Measurements from ENCODE around the gene PHPT1.

The PHPT1 gene

DNA sequence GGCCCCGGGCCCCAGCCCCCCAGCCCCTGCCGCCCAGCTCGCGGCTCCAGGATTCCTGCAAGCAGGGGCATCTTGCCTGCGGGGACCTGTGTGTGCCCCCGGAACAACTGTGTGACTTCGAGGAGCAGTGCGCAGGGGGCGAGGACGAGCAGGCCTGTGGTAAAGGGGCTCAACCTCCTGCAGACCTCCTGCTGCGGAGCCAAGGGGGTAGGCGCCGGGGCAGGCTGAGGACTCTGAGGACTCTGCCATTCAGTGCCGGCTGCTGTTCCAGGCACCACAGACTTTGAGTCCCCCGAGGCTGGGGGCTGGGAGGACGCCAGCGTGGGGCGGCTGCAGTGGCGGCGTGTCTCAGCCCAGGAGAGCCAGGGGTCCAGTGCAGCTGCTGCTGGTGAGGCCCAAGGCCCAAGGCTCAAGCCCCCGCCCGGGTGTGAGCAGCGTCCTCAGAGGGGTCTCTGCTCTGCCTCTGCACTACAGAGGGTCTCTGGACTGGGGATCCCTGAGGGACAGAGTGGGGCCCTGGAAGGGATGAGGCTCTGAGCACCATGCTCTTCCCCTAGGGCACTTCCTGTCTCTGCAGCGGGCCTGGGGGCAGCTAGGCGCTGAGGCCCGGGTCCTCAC, 6.4 kb downstream of the PHPT1 start:
- no peak overlapping the region for H3K9ac ChIP-seq (ENCODE audit: low read length)
- no peaks in the 10 kb centered on the region for H3K9me3 ChIP-seq (ENCODE audit: control insufficient read depth, low read length)
- H3K36me3 ChIP-seq (ENCODE audit: control insufficient read depth, insufficient read depth, low read length, severe bottlenecking), result peaks cover 8% of the 10 kb centered on the region
- no peak for DNase-seq (ENCODE audit: low read depth)
- H3K4me3 ChIP-seq (ENCODE audit: low read length), result no peak overlapping the region
- H3K27me3 ChIP-seq (replicated peaks; ENCODE audit: control insufficient read depth, insufficient read depth, low read length), result no peaks in the 10 kb centered on the region
- H3K4me1 ChIP-seq (ENCODE audit: control insufficient read depth, insufficient read depth, low read length), result peaks cover 12% of the 10 kb centered on the region

DNA sequence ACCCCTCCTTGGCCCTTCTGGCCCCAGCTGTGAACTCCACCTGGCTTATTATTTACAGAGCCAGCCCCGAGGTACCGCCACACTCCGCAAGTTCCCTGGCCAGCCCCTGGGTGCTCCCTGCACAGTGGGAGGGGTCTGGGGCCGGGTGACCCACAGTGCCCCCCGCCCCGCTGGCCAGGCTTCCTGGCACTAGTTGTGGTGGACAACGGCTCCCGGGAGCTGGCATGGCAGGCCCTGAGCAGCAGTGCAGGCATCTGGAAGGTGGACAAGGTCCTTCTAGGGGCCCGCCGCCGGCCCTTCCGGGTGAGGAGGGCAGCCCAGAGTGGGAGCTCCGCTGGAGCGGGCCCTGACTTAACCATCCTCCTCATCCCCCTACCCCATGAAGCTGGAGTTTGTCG, 6.9 kb downstream of the PHPT1 start:
- no peak overlapping the region for H3K4me3 ChIP-seq (ENCODE audit: low read length)
- no peaks in the 10 kb centered on the region for H3K27me3 ChIP-seq (replicated peaks; ENCODE audit: control insufficient read depth, insufficient read depth, low read length)
- no peak for DNase-seq (ENCODE audit: low read depth)
- no peaks in the 10 kb centered on the region for H3K9me3 ChIP-seq (ENCODE audit: control insufficient read depth, low read length)
- H3K9ac ChIP-seq (ENCODE audit: low read length), result no peak overlapping the region
- H3K4me1 ChIP-seq (ENCODE audit: control insufficient read depth, insufficient read depth, low read length), result peaks cover 12% of the 10 kb centered on the region
- peaks cover 13% of the 10 kb centered on the region for H3K36me3 ChIP-seq (ENCODE audit: control insufficient read depth, insufficient read depth, low read length, severe bottlenecking)

DNA sequence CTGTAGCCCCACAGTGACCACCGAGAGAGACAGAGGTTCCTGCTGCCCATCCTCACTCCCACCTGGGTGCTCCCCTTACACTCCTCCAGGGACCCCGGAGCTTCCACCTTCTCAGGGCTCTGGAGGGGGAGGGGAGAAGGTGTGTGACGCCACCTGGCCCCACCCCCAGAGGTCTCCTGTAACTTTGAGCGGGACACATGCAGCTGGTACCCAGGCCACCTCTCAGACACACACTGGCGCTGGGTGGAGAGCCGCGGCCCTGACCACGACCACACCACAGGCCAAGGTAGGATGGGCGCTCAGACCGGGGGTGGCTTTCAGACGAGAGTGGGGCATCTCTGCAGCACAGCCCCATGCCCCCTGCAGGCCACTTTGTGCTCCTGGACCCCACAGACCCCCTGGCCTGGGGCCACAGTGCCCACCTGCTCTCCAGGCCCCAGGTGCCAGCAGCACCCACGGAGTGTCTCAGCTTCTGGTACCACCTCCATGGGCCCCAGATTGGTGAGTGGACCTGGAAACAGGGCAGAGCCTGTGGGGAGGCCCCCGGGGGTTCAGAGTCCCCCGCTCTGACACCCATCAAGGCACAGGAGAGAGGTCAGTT, 7.4 kb downstream of the PHPT1 start:
- no peak for DNase-seq (ENCODE audit: low read depth)
- Histone ChIP-seq H3K36me3 (ENCODE audit: control insufficient read depth, insufficient read depth, low read length, severe bottlenecking) (peaks cover 13% of the 10 kb centered on the region), H3K9ac (ENCODE audit: low read length) (no peak overlapping the region), H3K4me3 (ENCODE audit: low read length) (no peak overlapping the region), H3K27me3 (replicated peaks; ENCODE audit: control insufficient read depth, insufficient read depth, low read length) (no peaks in the 10 kb centered on the region), H3K4me1 (ENCODE audit: control insufficient read depth, insufficient read depth, low read length) (peaks cover 12% of the 10 kb centered on the region), H3K9me3 (ENCODE audit: control insufficient read depth, low read length) (no peaks in the 10 kb centered on the region)

DNA sequence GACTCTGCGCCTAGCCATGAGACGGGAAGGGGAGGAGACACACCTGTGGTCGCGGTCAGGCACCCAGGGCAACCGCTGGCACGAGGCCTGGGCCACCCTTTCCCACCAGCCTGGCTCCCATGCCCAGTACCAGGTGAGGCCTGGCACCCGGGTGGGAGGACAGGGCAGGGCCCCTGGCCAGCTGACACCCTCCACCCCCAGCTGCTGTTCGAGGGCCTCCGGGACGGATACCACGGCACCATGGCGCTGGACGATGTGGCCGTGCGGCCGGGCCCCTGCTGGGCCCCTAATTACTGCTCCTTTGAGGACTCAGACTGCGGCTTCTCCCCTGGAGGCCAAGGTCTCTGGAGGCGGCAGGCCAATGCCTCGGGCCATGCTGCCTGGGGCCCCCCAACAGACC, 8.0 kb downstream of the PHPT1 start:
- Histone ChIP-seq H3K4me1 (ENCODE audit: control insufficient read depth, insufficient read depth, low read length) (peaks cover 12% of the 10 kb centered on the region), H3K9ac (ENCODE audit: low read length) (no peak overlapping the region), H3K4me3 (ENCODE audit: low read length) (no peak overlapping the region), H3K36me3 (ENCODE audit: control insufficient read depth, insufficient read depth, low read length, severe bottlenecking) (peaks cover 19% of the 10 kb centered on the region), H3K9me3 (ENCODE audit: control insufficient read depth, low read length) (no peaks in the 10 kb centered on the region), H3K27me3 (replicated peaks; ENCODE audit: control insufficient read depth, insufficient read depth, low read length) (no peaks in the 10 kb centered on the region)
- no peak for DNase-seq (ENCODE audit: low read depth)

DNA sequence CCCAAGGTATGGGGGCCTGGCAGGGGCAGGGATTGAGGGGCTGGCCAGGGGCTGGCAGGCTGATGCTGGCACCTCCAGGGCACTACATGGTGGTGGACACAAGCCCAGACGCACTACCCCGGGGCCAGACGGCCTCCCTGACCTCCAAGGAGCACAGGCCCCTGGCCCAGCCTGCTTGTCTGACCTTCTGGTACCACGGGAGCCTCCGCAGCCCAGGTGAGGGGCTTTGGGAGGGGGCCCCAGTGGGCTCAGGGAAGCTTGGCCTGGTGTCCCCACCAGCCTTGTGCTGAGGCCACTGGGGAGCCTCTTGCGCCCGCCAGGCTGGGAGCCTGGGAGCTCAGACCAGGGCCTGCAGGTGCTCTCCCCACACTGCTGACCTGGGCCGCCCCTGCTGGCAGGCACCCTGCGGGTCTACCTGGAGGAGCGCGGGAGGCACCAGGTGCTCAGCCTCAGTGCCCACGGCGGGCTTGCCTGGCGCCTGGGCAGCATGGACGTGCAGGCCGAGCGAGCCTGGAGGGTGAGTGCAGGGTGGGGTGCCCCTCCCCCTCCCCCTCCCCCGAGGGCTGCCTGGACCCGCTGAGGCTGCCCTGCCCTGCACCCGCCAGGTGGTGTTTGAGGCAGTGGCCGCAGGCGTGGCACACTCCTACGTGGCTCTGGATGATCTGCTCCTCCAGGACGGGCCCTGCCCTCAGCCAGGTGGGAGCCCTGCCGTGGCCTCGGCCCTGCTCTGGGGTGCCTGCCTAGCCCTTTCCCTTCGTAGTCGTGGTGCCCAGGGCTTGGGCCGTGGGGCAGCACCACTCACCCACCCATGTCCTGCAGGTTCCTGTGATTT, 8.6 kb downstream of the PHPT1 start:
- H3K9ac ChIP-seq (ENCODE audit: low read length), result no peak overlapping the region
- H3K4me1 ChIP-seq (ENCODE audit: control insufficient read depth, insufficient read depth, low read length), result peaks cover 12% of the 10 kb centered on the region
- DNase-seq (ENCODE audit: low read depth), result no peak
- H3K36me3 ChIP-seq (ENCODE audit: control insufficient read depth, insufficient read depth, low read length, severe bottlenecking), result peaks cover 25% of the 10 kb centered on the region
- no peaks in the 10 kb centered on the region for H3K27me3 ChIP-seq (replicated peaks; ENCODE audit: control insufficient read depth, insufficient read depth, low read length)
- H3K4me3 ChIP-seq (ENCODE audit: low read length), result no peak overlapping the region
- H3K9me3 ChIP-seq (ENCODE audit: control insufficient read depth, low read length), result no peaks in the 10 kb centered on the region

DNA sequence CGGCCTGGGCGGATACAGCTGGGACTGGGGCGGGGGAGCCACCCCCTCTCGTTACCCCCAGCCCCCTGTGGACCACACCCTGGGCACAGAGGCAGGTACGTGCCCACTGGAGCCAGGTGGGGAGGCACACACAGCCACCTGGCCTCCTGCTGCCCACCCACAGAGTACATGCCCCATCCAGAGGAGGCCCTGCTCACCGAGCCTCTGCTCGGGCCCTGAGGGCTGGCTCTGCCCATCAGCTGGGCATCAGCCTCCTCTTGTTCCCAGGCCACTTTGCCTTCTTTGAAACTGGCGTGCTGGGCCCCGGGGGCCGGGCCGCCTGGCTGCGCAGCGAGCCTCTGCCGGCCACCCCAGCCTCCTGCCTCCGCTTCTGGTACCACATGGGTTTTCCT, 9.2 kb downstream of the PHPT1 start:
- Histone ChIP-seq H3K36me3 (ENCODE audit: control insufficient read depth, insufficient read depth, low read length, severe bottlenecking) (peaks cover 31% of the 10 kb centered on the region), H3K27me3 (replicated peaks; ENCODE audit: control insufficient read depth, insufficient read depth, low read length) (no peaks in the 10 kb centered on the region), H3K9me3 (ENCODE audit: control insufficient read depth, low read length) (no peaks in the 10 kb centered on the region), H3K9ac (ENCODE audit: low read length) (no peak overlapping the region), H3K4me1 (ENCODE audit: control insufficient read depth, insufficient read depth, low read length) (peaks cover 12% of the 10 kb centered on the region), H3K4me3 (ENCODE audit: low read length) (no peak overlapping the region)
- DNase-seq (ENCODE audit: low read depth), result no peak

DNA sequence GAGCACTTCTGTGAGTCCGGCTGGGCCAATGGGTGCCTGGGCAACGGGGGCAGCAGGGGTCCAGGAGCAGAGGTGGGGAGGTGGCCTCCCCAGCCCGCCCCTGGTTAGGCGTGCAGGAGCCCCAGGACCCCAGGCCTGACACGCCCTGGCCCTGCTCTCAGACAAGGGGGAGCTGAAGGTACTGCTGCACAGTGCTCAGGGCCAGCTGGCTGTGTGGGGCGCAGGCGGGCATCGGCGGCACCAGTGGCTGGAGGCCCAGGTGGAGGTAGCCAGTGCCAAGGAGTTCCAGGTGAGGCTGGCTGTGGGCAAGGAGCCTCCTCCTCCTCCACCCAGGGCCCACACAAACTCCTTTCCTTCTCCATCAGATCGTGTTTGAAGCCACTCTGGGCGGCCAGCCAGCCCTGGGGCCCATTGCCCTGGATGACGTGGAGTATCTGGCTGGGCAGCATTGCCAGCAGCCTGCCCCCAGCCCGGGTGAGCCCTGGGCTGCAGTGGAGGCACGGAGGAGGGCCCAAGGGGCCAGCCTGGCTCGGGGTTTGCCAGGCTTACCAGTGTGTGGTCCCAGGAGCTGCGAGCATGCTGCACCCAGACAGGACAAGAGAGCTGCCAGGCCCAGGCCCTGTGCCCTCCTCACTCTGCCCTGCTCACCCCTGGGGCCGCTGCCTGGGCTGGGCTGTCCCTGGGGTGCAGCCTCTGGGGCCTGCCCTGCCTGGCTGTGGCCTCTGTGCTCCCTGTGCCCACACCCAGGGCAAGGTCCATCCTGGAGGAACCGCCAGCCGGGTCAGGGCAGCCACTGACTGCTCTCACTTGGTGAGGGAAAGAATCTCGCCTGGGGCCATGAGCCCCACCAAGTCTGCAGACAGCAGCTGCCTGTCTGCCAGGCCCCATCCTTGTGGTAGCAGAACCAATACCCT, 9.9 kb downstream of the PHPT1 start:
- Histone ChIP-seq H3K4me1 (ENCODE audit: control insufficient read depth, insufficient read depth, low read length) (peaks cover 12% of the 10 kb centered on the region), H3K36me3 (ENCODE audit: control insufficient read depth, insufficient read depth, low read length, severe bottlenecking) (peaks cover 38% of the 10 kb centered on the region), H3K9ac (ENCODE audit: low read length) (peak overlapping the region; percentile 51), H3K4me3 (ENCODE audit: low read length) (no peak overlapping the region), H3K27me3 (replicated peaks; ENCODE audit: control insufficient read depth, insufficient read depth, low read length) (no peaks in the 10 kb centered on the region), H3K9me3 (ENCODE audit: control insufficient read depth, low read length) (no peaks in the 10 kb centered on the region)
- DNase-seq (ENCODE audit: low read depth), result peak; percentile 64

DNA sequence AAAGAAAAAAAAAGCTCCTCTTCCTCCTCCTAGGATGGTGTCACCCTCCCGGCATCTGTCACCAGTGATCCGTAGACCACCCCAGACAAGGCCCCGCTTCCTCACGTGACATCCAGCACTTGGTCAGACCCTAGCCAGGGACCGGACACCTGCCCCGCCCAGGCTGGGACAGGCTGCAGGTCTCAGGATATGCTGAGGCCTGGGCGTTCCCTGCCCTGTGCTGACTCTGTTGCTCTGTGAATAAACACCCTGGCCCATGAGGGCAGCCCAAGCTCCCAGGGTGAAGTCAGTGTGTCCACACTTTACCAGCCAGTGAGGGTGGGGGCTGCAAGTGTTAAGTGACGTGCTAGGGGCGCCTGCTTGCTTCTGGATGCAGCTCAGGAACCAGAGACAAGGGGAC, 11.3 kb downstream of the PHPT1 start:
- Histone ChIP-seq H3K4me1 (ENCODE audit: control insufficient read depth, insufficient read depth, low read length) (peaks cover 22% of the 10 kb centered on the region), H3K27me3 (replicated peaks; ENCODE audit: control insufficient read depth, insufficient read depth, low read length) (no peaks in the 10 kb centered on the region), H3K9ac (ENCODE audit: low read length) (no peak overlapping the region), H3K4me3 (ENCODE audit: low read length) (no peak overlapping the region), H3K9me3 (ENCODE audit: control insufficient read depth, low read length) (no peaks in the 10 kb centered on the region), H3K36me3 (ENCODE audit: control insufficient read depth, insufficient read depth, low read length, severe bottlenecking) (peaks cover 40% of the 10 kb centered on the region)
- no peak for DNase-seq (ENCODE audit: low read depth)

DNA sequence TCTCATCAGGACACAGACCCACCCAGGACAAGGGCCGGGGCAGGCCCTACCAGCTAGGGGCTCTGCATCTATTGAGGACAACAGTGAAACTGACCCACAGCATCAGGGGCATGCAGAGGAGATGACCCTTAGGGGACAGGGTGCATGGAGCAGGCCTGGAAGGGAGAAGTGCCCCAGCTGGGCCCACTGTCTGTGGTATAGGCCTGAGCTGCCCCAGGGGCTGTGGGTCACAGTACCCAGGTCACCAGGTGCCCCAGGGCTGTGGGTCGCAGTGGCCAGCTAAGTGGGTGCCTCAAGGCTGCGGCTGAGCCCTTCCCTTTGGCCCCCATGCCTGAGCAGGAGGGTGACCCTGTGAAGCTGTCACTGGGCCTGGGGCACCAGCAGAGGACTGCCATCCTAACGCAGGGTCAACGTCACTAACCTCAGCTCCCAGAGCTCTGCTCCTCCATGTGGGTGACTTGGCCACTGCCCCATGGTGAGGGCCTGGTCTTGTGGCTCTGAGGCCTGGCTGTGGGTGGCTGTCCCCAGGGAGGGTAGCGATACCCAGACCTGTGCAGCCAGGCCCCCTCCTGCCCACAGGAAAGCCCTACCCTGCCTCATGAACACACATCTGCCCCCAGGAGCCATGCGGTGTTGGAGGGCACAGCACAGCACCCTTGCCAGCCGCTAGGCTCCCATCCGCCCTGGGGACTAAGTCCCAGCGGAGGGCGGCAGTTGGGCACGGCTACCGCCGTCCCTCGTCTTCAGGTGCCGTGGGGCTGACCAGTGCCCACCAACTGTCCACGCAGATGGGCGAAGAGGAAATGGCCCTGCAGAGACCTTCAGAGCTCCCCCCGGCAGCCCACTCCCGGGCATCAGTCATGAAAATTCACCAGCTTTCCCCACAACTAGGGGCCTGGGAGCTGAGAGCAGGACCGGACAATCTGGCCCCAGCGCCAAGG, 12.0 kb downstream of the PHPT1 start:
- no peaks in the 10 kb centered on the region for H3K27me3 ChIP-seq (replicated peaks; ENCODE audit: control insufficient read depth, insufficient read depth, low read length)
- peaks cover 40% of the 10 kb centered on the region for H3K36me3 ChIP-seq (ENCODE audit: control insufficient read depth, insufficient read depth, low read length, severe bottlenecking)
- no peaks in the 10 kb centered on the region for H3K9me3 ChIP-seq (ENCODE audit: control insufficient read depth, low read length)
- H3K4me3 ChIP-seq (ENCODE audit: low read length), result no peak overlapping the region
- peak overlapping the region; percentile 46 for H3K9ac ChIP-seq (ENCODE audit: low read length)
- H3K4me1 ChIP-seq (ENCODE audit: control insufficient read depth, insufficient read depth, low read length), result peaks cover 22% of the 10 kb centered on the region
- DNase-seq (ENCODE audit: low read depth), result no peak

DNA sequence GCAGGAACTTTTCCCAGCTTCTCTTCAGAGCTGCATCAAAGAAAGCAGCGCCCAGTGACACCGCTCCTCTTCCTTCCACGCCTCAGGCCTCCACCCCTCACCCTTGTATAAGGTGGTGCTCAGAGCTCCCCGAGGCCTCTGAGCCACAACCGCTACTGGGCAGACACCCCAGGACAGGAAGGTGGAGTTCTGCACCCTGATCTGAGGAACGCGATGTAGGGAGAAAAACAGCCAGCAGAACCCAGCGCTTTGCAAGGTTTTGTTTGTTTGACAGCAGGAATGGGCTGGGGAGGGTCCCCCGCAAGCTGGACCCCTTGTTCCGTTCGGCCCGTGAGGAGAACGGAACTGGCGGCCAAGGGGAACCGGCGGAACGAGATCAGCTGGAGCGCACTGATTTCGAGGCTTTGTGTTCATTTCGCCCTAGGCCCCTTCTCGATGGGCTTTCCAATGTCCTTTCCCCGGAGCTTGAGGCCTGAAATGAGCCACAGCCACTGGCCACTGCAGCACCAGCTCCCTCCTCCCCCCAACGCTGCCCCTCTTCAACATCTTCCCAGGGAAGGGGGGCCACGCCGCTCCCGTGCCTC, 12.8 kb downstream of the PHPT1 start:
- Histone ChIP-seq H3K27me3 (replicated peaks; ENCODE audit: control insufficient read depth, insufficient read depth, low read length) (no peaks in the 10 kb centered on the region), H3K36me3 (ENCODE audit: control insufficient read depth, insufficient read depth, low read length, severe bottlenecking) (peaks cover 40% of the 10 kb centered on the region), H3K4me1 (ENCODE audit: control insufficient read depth, insufficient read depth, low read length) (peaks cover 24% of the 10 kb centered on the region), H3K9me3 (ENCODE audit: control insufficient read depth, low read length) (no peaks in the 10 kb centered on the region), H3K9ac (ENCODE audit: low read length) (no peak overlapping the region), H3K4me3 (ENCODE audit: low read length) (no peak overlapping the region)
- no peak for DNase-seq (ENCODE audit: low read depth)
